SK-N-SH treated with all-trans-retinoic acid at 6 μM for 48 hours (cell line): ENCODE results near the gene CAMKMT.

Experiments used
- ZNF565 ChIP-seq: fragments of 450-650 bp; formaldehyde crosslinking; conservative IDR thresholded peaks from 2 replicates; pipeline ENCODE4 v1.5.0; 2020; ENCODE audit warnings: low read depth, mild to moderate bottlenecking, moderate library complexity
- TF ChIP-seq, protein P1 (sequence below): fragments of 250-450 bp; sonication (Bioruptor Pico); IDR thresholded peaks from 2 replicates; pipeline ENCODE4 v1.8.0; 2020; ENCODE audit warnings: mild to moderate bottlenecking, moderate library complexity, borderline replicate concordance
- TF ChIP-seq, protein P2 (sequence below): fragments of 250-450 bp; sonication (Bioruptor Pico); IDR thresholded peaks from 2 replicates; pipeline ENCODE4 v1.5.1; 2020; ENCODE audit warnings: low read depth, mild to moderate bottlenecking, moderate library complexity

DNA sequence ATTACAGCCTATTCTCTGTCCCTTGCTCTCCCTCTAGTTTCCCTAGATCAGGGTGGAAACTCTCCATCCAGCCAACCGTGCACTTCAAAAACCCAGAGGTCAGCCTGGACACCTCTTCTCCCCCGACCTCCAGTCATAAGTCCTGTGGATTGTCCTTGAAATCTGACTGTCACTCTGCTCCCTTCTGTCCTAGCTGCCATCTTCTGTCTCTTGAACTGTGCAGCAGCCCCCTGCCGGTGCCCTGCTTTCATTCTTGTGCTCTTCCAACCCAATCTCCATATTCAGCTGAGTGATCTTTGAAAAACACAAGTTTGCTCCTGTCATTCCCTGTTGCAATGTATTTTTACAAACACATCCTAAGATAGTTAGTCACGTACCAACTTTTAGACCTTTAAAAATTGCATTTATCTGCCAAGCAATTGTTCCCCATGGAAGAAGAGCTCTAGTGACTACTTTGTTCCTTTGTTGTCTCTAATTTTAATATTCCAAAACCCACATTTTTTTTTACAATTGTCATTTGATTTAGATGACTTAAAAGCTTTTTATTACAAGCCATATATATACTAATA, 254.3 kb downstream of the CAMKMT start:
- no peak for TF ChIP-seq ZNF565
- TF ChIP-seq, protein P1, sequence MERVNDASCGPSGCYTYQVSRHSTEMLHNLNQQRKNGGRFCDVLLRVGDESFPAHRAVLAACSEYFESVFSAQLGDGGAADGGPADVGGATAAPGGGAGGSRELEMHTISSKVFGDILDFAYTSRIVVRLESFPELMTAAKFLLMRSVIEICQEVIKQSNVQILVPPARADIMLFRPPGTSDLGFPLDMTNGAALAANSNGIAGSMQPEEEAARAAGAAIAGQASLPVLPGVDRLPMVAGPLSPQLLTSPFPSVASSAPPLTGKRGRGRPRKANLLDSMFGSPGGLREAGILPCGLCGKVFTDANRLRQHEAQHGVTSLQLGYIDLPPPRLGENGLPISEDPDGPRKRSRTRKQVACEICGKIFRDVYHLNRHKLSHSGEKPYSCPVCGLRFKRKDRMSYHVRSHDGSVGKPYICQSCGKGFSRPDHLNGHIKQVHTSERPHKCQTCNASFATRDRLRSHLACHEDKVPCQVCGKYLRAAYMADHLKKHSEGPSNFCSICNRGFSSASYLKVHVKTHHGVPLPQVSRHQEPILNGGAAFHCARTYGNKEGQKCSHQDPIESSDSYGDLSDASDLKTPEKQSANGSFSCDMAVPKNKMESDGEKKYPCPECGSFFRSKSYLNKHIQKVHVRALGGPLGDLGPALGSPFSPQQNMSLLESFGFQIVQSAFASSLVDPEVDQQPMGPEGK (CRISPR knock-in tag): no peak
- TF ChIP-seq, protein P2, sequence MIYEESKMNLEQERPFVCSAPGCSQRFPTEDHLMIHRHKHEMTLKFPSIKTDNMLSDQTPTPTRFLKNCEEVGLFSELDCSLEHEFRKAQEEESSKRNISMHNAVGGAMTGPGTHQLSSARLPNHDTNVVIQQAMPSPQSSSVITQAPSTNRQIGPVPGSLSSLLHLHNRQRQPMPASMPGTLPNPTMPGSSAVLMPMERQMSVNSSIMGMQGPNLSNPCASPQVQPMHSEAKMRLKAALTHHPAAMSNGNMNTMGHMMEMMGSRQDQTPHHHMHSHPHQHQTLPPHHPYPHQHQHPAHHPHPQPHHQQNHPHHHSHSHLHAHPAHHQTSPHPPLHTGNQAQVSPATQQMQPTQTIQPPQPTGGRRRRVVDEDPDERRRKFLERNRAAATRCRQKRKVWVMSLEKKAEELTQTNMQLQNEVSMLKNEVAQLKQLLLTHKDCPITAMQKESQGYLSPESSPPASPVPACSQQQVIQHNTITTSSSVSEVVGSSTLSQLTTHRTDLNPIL (CRISPR knock-in tag): no peak
